Cardiac septum (tissue), 1 donor: ENCODE measurements around the gene PDE6C. TPM values are rescaled to one million over a fixed set of nuclear protein-coding genes. Genes with fewer than 3 reads are reported as not detected.

ENCODE experiments used
- DNase-seq: peaks from one replicate; pipeline ENCODE4 v3.0.0-alpha.2; 2020; ENCODE audit warnings: low spot score
- intact Hi-C: fragments of 100-400 bp; cut with DNase I; formaldehyde crosslinking; loops from one replicate; pipeline ENCODE4 v1.14.0; 2022
- long read RNA-seq: library from polyadenylated mRNA; unstranded; transcript quantifications from one replicate; pipeline ENCODE4 v2.0.0, GENCODE V29; 2021
- total RNA-seq: library from RNA; stranded (reverse); fragmentation: NEBNext Ultra II Directional; extraction: Animal tissue kit (Norgen Biotek cat#: 25700); gene quantifications from one replicate; pipeline ENCODE4 v1.2.1, GENCODE V29; 2021
- donor health status: DM: no; HTN: no; CAD: no.

The PDE6C gene
- not detected for total RNA-seq
- long read RNA-seq, partial matches to known transcripts: 0 of 1 reads
- long read RNA-seq, other reads (novel, unspliced or antisense): 1 of 1 reads

GRCh38 chr10:93612311-93612710 lies at the start of gene PDE6C:
PDE6C (plus strand) TSS chr10:93612537; CDS start chr10:93612726, 189 bp downstream.
- no peak for DNase-seq
- intact Hi-C loops: no loop called here

DNA sequence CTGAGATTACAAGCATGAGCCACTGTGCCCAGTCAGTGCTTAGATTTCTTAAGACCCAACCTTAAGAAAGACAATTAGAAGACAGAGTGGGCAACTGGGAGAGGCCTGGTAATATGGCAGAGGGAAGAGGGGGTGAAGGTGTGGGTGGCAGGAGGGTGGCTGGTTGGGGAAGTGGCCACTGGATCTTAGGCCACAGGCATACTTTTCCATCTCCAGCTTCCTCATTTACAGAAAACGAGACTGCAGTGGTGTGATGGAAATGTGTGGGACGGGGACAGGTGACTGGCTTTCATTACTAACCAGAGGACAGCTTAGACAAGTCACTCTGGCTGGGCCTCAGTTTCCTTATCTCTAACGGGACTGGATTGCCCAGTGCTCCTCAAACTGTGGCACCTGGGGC lies 46.9 kb upstream of the PDE6C start:
- intact Hi-C loops: no loop called here
- no peak for DNase-seq

DNA sequence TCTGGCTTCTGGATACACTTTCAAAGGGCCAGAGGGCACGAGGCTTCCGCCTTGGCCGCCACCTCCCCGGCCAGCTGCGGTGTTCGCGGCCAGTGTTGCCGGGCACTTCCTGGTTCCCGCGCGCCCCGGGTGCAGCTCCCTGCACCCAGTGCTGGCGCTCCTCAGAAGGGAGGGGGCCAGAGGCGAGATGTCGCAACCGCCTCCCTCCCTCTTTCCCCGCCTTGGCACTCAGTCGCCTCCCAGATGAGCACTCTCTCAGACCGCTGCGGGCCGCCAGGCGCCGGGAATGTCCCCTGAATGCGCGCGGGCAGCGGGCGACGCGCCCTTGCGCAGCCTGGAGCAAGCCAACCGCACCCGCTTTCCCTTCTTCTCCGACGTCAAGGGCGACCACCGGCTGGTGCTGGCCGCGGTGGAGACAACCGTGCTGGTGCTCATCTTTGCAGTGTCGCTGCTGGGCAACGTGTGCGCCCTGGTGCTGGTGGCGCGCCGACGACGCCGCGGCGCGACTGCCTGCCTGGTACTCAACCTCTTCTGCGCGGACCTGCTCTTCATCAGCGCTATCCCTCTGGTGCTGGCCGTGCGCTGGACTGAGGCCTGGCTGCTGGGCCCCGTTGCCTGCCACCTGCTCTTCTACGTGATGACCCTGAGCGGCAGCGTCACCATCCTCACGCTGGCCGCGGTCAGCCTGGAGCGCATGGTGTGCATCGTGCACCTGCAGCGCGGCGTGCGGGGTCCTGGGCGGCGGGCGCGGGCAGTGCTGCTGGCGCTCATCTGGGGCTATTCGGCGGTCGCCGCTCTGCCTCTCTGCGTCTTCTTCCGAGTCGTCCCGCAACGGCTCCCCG lies 45.7 kb upstream of the PDE6C start, which contains the start of gene FFAR4:
FFAR4 (plus strand) TSS at position 231 of the 842 bp plus-strand sequence; CDS start at position 287, 56 bp downstream.
- DNase-seq: no peak
- intact Hi-C loops: no loop called here

GRCh38 chr10:93567277-93568104 lies 44.8 kb upstream of the PDE6C start:
- intact Hi-C loops: no loop called here
- DNase-seq: no peak

- intact Hi-C loops: no loop called here
- no peak for DNase-seq
Measured at GRCh38 chr10:93568105-93568390, 44.3 kb upstream of the PDE6C start.

DNA sequence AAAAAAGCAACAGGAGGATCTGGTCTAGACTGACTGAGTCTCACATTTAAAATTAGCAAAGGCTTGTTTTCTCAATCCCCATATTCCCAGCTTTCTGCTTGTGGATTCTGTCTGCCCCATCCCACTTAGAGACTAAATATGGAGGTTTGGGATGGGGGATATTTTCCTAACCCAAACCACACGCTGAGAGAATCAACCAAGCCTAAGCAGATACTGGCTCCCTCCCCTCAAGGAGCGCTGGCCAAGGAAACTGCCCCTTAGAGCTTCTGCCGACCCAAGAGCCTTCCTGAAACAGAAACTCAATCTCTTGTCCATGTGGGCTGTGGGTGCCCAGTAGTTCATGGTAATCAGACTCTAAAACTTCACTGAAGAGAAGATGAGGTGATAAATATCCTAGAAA lies 42.0 kb upstream of the PDE6C start:
- intact Hi-C loops: no loop called here
- DNase-seq: no peak

DNA sequence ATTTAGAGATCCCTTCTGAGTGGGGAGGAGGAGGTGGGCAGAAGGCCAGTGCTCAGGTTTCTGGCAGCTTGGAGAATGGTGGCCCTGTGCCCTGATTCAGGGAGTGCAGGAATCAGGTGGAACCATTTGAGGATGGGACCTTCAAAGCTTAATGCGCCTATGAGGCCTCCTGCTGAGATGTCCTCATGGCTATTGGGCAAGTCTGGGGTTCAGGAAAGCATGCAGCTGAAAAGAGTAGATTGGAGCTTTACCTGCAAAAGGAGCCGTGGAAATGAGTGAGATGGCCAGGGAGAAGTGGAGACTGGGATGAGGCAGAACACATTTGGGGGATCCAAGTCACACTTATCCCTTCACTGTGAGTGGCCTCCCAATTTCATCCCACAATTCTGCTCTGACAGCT lies 39.7 kb upstream of the PDE6C start:
- no peak for DNase-seq
- intact Hi-C loops: no loop called here

GRCh38 chr10:93573051-93573909 lies 39.1 kb upstream of the PDE6C start:
- intact Hi-C loops: no loop called here
- DNase-seq: no peak

DNA sequence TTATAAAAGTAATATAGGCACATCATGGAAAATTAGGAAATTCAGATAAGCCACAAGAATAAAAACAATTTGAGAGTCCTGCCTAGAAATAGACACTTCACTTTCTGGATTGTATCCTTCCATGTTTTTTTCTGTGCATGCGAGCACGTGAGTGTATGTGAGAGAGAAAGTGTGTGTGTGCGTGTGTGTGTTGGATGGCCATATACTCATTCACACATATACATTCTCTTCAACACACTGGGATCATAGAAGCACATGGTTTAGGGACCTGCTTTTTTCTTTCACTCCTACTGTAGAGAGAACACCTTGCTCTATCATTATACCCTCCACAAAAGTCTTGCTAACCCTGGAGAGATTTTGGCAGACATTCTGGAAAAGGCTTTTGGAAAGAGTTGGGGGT lies 38.4 kb upstream of the PDE6C start:
- DNase-seq: no peak
- intact Hi-C loops: no loop called here

- DNase-seq: no peak
- intact Hi-C loops: no loop called here
Measured at GRCh38 chr10:93576888-93577287, 35.4 kb upstream of the PDE6C start.

DNA sequence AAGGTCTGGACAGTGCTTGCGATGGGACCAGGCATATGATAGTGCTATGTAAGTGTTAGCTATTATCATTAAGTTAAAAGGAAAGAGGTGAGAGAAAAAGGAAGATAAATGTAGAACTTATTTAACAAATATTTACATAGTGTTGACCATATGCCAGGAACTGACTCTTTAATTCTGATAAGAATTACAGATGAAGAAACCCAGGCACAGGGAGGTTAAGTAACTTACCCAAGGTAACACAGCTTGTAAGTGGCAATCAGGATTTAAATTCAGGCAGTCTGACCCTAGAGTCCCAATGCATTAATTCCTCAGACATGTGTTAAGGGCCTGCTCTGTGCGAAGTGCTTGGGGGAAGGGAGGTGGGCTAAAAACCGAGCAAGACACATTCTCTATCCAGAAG lies 34.8 kb upstream of the PDE6C start:
- intact Hi-C loops: no loop called here
- DNase-seq: no peak

DNA sequence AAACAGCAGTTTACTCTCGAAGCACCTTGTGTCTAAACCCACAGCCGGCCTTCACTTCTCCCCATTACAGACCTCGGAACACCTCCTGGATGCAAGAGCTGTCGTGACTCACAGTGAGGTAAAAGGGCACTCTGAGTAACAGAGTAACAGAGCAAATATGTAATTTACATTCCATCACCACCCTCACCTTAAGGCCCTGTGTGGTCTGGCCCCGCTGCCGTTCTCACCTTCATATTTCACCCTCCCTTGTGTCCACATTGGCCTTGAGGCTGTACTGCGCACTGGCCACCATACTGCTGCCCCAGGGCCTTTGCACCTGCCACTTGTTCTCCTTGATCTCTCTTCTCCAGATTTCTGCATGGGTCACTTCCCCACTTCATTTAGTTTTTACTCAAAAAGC lies 33.2 kb upstream of the PDE6C start:
- intact Hi-C loops: no loop called here
- no peak for DNase-seq

DNA sequence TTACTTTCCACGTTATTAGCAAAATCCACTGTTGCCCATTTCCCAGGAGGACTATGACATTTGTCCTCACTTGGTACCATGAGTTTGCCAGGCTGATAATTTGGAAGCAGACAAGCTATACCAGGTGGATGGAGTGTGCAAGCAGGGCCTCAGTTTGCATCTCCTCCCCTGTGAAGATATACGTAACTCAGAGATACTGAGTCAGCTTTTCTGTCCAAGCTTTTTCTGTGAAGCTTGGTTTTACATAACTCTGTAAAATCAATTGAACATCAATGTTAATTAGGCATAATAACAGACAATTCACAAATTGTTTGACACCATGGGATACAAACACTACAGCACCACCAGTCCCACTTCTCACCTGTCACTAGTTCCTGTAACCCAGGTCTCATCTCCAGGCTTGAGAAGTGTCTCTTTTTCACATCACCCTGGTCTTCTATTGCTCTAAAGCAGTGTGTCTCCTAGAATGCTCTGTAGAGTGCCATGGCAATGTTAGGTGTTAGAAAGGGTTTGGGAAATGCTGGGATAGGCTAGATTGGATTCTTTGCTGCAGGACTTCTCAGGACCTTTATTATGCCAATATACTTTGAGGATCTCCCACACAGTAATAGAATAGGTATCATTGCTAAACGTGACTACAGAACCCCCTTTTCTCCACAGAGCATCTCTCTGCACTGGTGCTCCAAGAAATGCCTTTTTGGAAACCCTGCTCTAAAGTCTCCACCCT lies 32.2 kb upstream of the PDE6C start:
- intact Hi-C loops: no loop called here
- no peak for DNase-seq

DNA sequence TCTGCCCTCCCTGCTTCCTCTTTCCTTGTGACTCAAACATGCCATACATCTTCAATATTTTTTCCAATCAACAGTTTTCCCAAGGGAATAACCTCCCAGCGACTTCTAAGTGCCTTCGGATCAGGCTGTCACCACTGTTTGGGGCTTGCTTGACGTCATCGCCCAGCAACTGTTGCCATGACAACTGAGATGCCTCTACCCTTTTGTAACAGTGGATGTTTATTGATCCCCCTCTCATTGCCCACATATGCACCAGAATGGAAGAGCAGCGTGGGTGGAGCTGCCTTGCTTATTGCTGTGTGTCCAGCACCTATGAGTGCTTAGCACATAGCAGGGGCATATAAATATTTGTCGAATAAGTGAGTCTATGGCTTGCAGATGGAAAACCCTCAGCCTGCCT lies 31.5 kb upstream of the PDE6C start:
- no peak for DNase-seq
- intact Hi-C loops: no loop called here

DNA sequence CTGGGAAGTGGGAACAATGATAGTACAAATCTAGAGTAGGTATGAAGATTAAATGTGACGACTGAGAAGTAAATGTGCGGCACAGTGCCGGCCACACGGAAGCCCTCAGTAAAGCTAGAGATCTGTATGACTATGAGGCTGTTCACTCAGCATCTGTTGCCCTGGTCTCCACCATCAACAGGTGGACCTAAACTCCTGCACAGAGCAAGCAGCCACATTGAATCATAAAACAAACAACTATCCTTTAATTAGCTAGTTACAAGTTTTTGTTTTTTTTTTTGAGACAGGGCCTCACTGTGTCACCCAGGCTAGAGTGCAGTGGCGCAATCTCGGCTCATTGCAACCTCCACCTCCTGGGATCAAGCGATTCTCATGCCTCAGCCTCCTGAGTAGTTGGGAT lies 27.9 kb upstream of the PDE6C start:
- intact Hi-C loops: no loop called here
- DNase-seq: no peak

GRCh38 chr10:93589648-93590562 lies 22.4 kb upstream of the PDE6C start:
- intact Hi-C loops: no loop called here

DNA sequence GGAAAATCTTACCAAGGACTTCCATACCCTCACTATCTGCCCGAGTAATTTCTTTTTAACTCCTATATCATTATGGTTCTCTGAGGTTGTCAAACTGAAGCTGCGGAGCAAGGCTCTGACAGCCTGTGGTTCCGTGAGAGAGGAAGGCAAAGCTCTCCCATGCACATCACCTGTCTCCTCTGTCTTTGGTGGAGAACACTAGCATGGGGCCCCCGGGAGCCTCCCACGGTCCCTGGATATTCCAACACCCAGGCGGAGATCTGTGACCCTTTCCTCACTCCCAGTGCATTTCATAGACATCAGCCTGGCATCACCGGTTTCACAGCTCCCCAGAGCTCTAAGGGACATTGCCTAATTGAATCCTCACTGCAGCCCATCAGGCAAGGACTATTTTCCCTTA lies 21.7 kb upstream of the PDE6C start:
- intact Hi-C loops: no loop called here
- no peak for DNase-seq

More at GRCh38 chr10:93589648-93590562, 22.4 kb upstream of the PDE6C start:
- no peak for DNase-seq

- intact Hi-C loops: no loop called here
- DNase-seq: no peak
Measured at GRCh38 chr10:93591065-93591808, 21.1 kb upstream of the PDE6C start.
